ENCODE results near the gene TTC21A.

Gene TTC21A

DNA sequence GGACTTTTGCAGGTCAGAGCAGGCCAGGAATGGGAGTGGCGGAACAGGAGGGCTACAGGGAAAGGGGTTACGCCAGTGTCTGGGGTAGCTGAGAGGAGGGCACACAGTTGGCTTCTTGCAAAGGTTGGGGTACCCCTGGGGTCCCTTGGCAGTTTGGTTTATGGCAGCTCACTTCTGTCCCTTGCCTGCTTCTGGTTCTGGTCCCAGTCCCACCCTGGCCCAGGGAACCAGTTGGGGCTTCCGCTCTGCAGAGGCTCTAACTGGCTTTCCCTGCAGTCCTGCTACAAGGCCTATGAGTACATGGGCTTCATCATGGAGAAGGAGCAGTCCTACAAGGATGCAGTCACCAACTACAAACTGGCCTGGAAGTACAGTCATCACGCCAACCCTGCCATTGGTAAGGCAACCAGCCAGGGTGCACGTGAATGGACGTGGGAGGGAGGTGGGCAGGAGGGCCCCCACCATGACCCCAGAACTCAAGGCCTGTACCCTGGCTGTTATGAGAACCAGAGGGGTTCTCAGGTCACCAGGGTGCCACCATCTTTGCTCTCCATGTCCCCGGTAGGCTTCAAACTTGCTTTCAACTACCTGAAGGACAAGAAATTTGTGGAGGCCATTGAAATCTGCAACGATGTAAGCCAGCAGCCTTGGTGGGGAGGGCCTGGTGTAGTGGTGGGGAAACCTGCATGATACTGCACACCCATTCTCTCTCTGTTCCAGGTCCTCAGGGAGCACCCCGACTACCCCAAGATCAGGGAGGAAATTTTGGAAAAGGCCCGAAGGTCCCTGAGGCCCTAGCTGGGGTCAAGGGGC, 30.7 kb downstream of the TTC21A start:
- no peak for DNase-seq

DNA sequence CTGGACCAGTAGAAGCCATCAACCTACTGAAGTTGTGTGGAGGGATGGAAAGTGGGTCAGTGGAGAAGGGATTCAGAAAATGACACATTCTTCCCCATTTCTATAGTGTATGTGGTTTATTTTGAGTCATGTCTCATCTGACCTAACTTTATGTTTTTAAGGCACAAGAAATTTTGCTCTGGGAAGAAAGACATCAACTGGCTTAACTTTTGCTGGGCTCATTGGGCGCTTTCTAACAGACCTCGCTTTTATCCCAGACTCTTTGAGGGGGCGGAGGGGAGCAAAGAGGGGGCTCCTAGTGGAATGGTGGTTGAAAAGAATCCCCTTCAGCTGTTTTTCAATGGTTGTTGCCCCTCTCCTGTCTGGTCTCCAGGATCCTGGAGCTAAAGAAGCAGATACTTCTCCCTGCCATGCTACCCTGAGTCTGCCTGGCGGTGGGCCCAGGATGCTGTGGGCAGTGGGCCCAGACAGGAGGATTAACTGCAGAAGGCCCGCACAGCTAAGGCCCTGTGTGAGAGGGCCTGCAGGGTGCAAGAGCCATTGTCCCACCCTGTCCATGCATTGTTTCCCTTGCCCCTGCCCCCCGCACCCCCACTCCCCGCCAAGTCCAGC, 31.4 kb downstream of the TTC21A start:
- DNase-seq, result no peak

DNA sequence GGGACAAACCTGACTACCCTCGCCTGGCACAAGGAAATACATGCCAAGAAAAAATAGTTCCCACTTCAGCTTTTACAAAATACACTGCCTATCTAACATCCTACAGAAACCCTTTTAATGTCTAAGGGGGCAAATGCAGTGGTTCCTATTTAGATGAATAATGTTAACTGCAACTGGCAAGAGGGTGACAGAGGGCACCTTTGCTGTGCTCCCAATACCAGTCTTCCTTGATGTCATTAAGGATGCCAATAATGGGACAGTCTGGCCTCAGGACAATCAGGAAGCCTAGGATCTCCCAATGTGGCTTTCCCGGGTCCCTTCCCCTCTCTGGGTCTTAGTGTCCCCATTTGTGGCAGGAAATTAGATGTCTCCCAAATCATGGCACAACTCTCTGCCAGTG, 32.0 kb downstream of the TTC21A start:
- no peak for DNase-seq

DNA sequence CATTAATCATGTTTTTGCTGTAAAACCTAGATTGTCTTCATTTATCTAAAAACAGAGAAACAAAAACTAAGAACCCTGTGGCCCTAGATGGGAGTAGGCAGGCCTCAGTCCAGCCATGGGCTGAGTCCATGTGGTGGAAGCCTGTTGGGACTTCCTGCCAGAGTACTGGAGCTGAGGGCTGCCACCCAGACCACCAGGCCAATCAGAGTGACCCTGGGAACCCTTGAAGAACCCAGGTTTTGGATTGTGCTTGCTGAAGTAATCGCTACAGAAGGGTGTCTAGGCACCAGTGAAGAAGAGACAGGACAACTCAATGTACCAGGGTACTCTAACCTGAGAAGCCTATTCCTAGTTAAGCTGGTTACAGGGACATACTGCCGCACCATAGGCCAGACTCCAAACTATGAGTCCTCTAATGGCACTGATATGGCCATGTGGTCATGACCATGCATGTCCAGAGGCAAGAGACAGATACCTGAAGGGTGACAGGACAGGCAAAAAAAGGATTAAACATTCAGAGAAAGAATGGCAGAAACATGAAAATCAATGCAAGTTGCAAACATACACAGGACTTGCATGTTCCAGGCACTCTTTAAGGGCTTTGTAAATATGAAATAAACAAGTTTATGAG, 33.0 kb downstream of the TTC21A start:
- no peak for DNase-seq

DNA sequence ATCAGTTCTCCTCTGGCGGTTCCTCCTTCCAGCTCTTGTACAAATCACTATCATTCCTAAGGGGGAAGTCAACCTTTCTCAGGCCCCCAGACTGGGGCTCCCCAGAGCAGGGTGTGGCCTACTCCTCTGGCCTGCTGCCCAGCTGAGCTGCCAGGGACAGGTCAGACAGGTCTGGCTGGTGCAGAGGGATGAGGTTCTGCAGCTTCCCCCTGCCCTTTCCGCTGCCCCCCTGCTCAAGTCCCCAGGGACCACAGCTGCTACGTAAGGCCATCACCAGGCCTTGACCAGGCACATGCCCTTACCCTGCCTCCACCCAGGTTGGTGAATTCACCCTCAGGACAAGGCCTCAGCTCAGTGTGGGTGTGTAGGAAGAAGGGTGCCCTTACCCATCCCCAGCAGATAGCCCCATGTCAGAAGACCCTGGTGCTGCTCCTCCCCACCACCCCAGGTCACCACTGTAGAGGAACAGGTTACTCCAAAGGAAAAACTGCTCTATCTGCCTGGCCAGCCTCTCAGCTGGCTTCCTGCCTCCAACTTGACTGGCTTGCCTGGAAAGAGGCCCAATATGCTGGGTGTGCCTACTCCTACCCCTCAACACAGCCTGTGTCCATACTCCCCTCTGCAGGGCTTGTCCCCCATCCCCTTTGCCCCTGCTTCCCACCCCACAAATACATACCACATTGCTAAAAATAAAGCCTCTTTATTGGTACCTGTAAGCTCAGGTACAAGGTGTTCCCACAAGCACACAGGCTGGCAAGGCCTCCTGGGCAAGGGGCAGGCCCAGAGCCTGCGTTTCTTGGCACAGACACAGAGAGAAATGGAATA, 33.9 kb downstream of the TTC21A start:
- DNase-seq, result no peak

DNA sequence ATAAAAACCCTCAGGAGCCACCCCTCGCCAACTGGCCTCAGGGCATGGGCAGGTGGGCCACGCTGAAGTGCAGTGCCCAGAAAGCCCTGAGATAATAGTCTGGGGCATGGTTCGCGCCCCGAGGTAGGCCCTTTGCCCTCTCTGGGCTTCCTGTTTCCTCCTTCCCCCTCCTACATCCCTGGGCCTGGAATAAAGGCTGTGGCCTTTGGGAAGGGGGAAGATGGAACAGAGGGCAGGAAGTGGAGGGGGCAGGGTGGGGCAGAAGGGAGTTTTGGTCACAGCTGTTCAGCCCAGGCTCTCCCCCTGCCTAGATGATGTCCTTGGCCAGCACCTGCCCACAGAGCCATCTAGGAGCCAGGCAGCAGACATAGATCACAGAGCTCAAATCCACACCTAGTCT, 34.6 kb downstream of the TTC21A start:
- no peak for DNase-seq

DNA sequence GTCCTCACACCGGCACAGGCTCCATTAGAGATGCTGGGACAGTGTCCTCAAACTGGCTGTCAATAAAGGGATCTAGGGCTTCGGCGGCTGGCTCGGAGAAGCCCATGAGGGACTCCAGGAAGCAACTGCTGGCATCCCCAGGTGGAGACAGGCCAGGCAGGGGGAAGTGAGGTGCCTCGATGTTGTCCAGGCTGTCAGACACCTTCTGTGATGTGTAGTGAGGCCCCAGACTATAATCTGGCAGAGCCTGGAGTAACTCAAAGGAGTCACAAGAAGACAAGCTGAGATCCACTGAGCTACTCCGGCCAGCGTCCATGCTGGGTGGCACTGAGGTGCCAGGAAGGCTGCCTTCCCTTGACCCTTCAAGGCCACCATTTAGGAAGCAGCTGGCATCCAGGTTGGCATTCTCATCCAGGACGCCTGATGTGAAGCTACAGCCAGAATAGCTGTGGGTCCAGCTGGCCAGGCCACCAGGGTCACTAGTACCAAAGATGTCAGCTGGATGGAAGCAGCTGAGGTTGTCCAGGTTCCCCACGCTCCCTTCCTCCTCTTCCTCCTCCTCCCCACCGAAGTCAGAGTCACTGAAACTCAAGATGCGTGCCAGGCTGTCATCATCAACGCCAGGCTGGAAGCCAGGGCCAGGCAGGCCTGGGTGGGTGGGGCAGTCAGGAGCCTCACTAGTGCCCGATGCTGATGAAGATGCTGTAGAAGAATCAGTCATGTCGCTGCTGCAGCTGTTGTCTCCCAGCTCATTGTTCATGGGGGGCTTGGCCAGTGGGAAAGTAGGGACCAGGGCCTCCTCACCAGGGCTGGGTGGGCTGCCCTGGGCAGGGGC, 35.8 kb downstream of the TTC21A start:
- no peak for DNase-seq

DNA sequence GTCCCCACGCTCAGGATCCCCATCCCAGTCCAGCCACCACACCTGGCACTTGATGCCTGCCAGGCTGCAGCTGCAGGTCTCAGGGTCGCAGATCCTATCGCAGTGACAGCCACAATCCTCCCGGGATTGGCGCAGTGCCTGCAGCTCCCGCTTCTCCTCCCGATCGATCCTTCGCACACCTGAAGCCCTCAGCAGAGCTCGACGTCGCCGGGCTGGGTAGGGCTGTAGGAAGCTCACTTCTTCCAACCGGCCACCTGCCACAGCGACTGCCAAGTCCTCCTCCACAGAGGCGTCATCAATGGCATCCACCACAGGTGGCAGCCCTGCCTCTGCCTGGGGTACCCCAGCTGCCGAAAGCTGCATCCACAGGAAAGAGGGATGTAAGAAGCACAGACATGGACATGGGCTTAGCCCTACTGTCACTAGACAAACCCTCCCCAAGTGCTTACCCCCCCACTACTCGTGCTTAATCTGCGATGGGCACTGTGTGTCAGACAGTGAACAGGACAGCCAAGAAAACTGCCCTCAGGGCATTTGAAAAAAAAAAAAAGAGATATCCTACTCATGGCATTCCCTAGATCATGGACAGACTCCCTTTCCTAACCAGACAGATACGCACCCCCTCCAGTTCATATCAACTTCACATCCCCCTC, 36.7 kb downstream of the TTC21A start:
- no peak for DNase-seq

DNA sequence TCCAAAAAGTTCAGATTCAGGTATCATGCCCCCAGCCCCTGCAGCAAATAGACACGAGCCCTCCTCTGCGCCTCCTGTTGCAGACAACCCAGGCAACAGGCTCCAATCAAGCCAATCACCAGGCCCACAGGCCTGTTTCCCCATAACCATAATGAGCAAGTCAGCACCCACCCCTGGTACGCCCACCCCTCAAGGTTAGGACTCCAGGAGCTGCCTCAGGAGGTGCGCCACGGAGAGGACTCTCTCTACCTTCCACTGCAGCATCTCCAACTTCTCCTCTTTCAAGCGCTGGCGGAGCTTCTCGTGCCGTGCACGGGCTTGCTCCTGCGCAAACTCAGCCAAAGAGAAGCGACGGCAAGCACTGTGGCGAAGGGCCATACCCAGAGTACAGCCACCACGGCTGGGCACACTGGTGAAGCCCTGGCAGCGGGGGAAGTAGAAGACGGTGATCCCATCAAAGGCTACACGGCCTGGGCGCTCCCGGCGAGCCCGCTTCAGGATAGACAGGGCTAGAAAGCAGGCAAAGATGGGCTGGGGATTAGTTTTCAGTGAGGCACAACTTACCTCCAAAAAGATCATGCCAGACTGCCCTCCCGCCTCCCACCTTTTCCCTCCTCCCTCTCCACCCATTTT, 37.4 kb downstream of the TTC21A start:
- DNase-seq, result no peak

DNA sequence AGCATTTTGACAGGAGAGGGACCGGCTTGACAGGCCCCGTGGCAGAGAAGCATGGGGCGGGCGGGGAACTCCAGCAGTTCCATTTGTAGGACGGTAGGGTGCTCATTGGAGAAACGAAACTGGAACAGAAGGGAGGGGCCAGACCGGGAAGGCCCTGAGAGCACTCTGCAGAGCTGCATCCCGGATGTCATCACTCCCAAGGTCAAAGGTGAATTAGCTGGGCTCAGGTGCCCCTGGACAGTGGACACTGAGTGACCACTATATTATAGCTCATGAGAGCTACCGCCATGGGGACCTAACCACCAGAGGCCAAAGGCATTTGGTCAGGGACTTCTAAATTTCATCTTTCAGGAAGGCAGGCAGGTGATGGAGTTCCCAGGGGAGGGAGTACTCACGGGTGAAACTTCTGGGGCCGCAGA, 38.6 kb downstream of the TTC21A start:
- no peak for DNase-seq

DNA sequence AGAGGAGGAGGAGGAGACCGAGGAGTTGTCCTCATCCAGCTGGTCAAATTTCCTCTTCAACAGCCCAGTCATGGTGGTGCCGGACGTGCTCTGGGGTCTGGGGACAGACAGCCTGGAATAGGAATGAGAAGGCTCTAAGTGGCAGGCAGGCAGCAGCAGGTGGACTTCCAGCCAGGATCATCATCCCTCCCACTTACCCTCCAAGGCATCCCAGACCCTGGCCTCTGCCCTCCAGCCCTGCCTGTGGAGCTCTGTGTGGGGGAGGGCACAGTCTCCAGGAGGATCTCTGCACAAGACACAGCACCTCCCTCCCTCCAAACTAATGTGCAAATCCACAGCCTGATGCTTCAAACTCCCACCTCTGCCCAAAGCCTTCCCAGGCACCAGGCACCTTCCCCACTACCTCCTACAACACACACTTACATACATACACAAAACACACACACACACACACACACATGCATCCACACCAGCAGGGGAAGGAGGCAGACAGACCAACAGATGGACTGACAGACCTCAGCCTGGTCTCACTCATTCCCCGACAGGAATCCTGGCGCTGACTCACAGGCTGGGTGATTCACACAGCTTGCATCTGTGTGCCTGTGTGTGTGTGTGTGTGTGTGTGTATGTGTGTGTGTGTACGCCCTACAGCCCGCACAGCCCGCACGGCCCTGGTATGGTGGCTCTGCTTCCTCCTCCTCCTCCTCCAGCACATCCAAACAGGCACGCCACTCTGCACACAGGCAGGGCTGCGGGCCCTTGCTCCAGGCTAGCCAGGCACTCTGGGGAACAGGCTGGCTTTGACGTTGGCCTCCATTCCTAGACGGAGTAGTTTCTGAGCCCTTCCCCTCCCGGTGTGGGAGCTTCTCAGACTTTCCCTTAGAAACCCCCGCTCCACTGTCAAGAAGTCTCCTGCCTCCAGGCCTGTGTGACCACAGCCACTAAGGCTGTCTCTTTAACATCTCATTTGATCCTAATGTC, 39.4 kb downstream of the TTC21A start:
- peak; percentile 90 for DNase-seq

DNA sequence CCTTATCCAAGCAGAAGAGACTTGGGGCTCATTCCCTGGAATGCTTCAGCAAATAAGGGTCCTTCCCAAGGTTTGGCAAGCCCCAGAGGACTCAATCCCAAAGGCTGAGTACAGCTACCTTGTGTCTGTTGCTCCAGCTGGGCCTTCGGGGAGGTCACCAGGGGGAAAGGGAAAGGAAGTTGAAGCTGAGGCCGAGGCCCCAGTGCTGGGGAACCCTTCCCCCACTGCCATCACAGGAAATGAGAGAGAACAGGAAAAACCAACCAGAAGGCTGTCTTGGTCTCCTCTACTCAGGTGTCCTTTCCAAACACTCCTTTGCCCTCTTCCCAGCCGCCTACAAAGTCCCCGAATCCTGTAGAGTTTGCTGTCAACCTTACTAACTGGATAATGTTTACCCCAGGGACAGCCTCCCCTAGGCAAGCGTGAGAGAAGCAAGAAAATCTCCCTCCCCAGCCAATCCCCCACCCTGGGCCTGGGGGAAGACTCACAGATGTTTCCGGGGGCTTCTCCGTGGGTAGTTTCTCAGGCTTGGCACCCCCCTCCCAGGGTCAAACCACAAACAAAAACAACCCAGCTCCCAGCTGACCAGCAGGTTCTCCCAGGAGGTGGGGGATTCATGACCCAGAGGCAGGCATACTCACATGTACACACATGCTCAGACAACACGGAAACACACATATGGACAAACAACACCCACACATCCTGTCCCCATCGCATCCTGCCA, 40.4 kb downstream of the TTC21A start:
- peak; percentile 63 for DNase-seq

DNA sequence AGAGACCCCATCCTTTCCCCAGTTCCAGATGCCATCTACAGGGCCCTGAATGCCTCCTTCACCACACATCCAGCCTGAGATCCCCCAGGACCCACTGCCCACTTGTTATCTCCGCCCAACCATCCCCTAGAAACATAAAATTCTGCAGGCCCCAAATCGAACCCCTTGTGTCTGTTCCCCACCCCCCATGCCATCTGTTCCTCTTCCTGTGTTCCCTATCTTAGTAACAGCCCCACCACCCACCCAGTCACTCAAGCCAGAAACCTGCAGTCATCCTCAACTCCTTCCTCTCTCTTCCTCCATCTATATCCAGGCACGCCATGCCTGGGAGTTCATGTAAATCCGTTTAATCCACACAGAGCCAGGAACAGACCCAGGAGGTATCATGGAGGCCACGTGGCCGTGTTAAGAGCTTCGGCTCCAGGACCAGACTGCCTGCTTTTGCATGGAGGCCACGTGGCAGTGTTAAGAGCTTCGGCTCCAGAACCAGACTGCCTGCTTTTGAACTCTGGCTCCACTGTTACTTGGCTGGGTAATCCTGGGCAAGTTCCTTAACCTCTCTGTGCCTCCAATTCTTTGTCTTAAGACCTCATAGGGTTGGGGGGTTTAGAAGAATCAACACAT, 41.1 kb downstream of the TTC21A start:
- DNase-seq, result no peak

DNA sequence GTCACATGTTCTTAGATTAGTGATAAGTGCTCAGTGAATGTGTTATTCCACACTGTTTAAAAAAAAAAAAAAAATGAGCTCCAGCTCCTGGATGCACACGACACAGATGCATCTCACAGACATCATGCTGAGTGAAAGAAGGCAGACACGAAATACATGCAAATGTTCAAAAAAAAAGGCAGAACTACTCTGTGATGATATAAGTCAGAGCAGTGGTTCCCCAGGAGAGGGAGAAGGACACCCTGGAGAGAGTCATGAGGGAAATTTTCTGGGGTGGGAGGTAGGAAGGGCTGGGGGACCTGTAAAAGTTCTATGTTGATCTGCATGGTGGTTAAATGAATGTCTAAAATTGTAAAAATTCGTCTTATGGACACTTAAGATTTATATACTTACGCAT, 41.6 kb downstream of the TTC21A start:
- DNase-seq, result no peak

DNA sequence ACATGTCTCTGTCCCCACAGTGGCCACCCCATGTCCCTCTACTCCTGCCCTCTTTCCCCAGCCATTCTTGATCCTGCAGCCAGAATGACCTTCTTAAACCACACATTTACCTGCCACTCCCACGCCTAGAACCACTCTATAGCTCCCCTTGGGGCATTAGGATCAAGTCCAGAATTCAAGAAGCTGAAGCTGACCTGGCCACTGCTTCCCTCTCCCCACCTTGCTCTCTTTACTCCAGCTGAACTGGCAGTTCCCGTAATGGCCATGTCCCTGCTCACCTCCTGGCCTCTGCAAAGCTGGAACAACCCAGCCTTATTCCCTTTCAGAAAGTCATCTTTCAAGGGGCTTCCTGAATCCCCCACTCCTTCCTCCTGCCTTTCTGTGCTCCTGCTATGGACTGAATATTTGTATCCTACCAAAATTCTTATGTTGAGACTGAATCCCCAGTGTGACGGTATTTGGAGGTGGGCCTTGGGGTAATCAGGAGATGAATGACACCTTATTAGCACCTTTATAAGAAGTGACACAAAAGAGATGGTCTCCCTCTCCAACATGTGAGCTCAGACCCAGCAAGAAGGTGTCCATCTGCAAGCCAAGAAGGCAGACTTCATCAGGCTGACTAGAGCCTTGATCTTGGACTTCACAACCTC, 42.1 kb downstream of the TTC21A start:
- no peak for DNase-seq

DNA sequence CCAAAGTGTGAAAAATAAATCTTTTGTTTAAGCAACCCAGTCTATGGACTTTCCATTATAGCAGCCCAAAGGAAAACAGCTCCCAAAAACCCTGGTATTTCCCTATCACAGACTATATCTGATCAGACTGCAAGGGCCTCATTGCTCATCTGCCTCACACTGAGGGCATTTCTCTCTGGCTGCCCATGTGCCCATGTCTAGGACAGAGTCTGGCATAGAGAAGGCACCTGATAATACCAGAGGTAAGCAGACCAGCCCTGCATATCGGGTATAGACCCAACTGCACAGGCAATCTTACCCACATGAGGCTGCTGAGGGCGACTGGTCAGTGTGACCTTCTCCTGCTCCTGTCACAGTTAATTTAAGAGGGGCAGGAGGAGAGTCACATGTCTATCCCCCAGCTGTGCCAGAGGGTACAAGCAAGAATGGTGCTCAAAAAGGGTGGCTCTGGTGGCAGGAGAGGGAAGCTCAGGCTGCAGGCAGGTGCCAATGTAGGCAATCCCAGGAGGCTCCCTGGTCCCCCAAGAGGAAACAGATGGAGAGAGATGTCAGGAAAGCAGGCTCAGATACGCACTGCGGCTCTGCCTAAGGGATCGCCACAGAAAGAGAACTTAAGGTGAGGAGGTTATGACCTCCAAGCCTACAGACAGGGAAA, 42.8 kb downstream of the TTC21A start:
- DNase-seq, result no peak

DNA sequence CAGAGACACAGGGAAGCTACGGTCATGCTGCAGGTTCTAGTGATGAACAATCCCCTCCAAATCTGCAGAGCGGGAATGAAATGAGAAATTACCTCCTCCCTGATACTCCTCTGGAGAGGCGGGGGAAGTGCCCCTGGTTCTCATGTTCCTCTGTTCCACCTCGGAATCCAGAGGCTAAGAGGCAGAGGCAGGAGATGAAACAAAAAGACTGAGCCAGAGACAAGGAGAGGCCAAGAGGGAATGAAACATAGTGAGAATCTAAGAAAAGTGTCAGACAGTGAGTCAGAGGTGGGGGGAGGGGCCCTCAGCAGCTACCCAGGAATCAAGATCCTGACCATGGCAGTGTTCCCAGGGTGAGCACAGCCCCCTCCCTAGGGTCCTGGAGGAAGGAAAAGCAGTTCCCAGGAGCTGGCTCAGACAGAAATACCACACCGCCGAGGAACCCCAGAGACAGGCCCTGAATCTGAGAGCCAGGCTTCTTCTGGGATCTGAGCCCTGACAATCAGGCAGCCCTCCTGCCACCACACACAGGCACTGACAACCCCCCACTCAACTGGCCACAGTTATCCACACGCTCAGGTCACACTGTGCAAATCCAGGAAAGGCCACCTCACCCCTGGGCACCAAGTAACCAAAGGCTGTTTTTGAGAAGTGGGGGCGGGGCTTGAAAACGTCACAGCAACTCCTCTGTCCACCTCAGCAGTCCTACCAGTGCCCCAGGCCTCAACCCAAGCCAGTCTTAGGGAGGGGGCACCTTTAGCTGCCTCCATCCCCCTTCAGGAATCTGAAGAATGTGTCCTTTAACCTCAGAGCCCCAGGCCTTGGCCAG, 43.5 kb downstream of the TTC21A start:
- DNase-seq, result peak; percentile 78

Measured in CD4-positive, alpha-beta T cell treated with Interleukin-6 for 4 hours (primary cell).